Activated CD4-positive, alpha-beta T cell treated with anti-CD3 and anti-CD28 coated beads, Interleukin-2, amount 50 U/mL, for 4 hours (primary cell): ENCODE results near the gene TAGLN2.

ENCODE experiments used
- DNase-seq, 2 experiments: peaks; one replicate each; pipeline ENCODE4 v3.0.0-alpha.2; 2020

Gene TAGLN2

GRCh38 chr1:159896546-159896930 is 28.8 kb downstream of the TAGLN2 start:
- no peak for DNase-seq

GRCh38 chr1:159895836-159896545 is 29.3 kb downstream of the TAGLN2 start:
- no peak for DNase-seq

- no peak for DNase-seq
Measured at GRCh38 chr1:159895286-159895685, 30.0 kb downstream of the TAGLN2 start.

- no peak for DNase-seq
Measured at GRCh38 chr1:159892944-159893343, 32.4 kb downstream of the TAGLN2 start.

GRCh38 chr1:159891275-159892157 is 33.8 kb downstream of the TAGLN2 start:
- DNase-seq = peak; percentile 61 to 66

- no peak for DNase-seq
Measured at GRCh38 chr1:159890390-159890789, 34.9 kb downstream of the TAGLN2 start.

GRCh38 chr1:159889821-159890252 is 35.5 kb downstream of the TAGLN2 start:
- DNase-seq = no peak

- no peak for DNase-seq
Measured at GRCh38 chr1:159889202-159889601, 36.1 kb downstream of the TAGLN2 start.

- DNase-seq = no peak
Measured at GRCh38 chr1:159884296-159884695, 41.0 kb downstream of the TAGLN2 start.

GRCh38 chr1:159883134-159883533 is 42.2 kb downstream of the TAGLN2 start:
- no peak for DNase-seq

- no peak for DNase-seq
Measured at GRCh38 chr1:159882527-159882862, 42.8 kb downstream of the TAGLN2 start.

- peak in 1 of 2 experiments; percentile 11 for DNase-seq
Measured at GRCh38 chr1:159881622-159882526, 43.4 kb downstream of the TAGLN2 start.

GRCh38 chr1:159880430-159880829 is 44.9 kb downstream of the TAGLN2 start:
- DNase-seq = no peak

- DNase-seq = no peak
Measured at GRCh38 chr1:159879977-159880376, 45.3 kb downstream of the TAGLN2 start.

GRCh38 chr1:159879136-159879535 is 46.2 kb downstream of the TAGLN2 start:
- no peak for DNase-seq

- no peak for DNase-seq
Measured at GRCh38 chr1:159877695-159878444, 47.4 kb downstream of the TAGLN2 start.

GRCh38 chr1:159873530-159874143 is 51.7 kb downstream of the TAGLN2 start:
- DNase-seq = no peak

GRCh38 chr1:159872891-159873290 is 52.4 kb downstream of the TAGLN2 start:
- DNase-seq = no peak

GRCh38 chr1:159870704-159871103 is 54.6 kb downstream of the TAGLN2 start:
- no peak for DNase-seq

- DNase-seq = no peak
Measured at GRCh38 chr1:159869607-159870006, 55.7 kb downstream of the TAGLN2 start.

- DNase-seq = no peak
Measured at GRCh38 chr1:159869173-159869572, 56.1 kb downstream of the TAGLN2 start.

GRCh38 chr1:159868766-159869165 is 56.5 kb downstream of the TAGLN2 start:
- DNase-seq = no peak
